GM18520 (cell line): ENCODE data around the gene FAM78B.

Experiments
- ATAC-seq: cut with Tn5 transposase; IDR thresholded peaks from one replicate; pipeline ENCODE4 v1.9.1; 2021; ENCODE audit not compliant: unreplicated experiment

The FAM78B gene

DNA sequence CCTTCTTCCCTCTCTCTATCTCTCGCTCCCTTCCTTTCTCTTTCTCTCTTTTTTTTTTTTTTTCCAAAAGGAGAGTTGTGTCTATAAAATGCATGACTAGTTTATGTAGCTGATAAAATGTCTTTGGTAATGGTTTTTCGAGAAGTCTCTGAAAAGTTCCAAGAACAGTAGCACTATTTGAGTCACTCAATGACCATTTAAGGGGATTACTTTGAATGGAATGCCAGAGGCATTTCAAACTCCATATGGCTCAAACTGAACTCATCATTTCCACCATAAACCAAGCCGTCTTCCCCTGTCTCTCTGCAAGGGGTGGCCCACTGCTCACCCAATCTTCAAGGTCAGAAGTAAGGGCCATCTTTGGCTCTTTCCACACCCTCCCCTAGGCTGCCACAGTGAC, 93.3 kb downstream of the FAM78B start:
- ATAC-seq = no peak

GRCh38 chr1:166069390-166069789, 97.4 kb downstream of the FAM78B start:
- ATAC-seq = no peak

DNA sequence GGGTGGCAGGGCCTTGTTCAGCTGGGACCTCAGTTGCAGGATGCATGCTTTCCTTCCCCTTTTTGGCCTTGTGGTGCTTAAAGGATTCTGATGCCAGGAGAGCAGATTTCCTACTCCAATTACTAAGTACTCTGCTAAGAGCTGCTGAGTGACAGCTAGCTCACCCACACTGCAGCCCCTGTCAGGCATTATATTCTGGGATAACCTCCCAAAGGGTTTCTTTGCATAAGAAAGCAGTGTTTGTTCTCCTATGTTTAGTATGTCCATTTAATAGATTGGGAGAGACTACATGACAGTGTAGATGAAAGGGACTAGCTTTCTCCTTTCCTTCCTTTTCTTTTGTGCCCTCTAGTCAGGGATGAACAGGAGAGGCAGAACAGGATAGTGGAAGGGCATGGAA, 100.7 kb downstream of the FAM78B start:
- ATAC-seq = no peak

DNA sequence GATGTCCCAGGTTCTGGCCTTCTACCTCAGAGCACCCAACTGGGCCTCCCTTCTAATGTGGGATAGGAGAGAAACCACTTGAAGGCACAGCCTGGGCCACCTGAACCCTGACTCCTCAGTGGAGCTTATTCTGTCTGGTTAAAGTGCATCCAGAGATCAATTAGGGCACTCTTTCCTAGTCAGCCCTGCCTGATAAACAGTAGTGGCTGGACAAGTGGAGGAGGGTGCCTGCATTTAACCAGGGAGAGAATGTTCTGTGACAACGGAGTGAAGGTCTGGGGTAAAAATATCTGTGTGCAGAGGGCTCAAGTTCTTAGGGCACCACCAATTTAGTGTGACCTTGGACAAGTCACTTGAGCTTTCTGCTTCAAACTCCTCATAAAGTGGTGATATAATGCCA, 101.8 kb downstream of the FAM78B start:
- ATAC-seq = no peak

DNA sequence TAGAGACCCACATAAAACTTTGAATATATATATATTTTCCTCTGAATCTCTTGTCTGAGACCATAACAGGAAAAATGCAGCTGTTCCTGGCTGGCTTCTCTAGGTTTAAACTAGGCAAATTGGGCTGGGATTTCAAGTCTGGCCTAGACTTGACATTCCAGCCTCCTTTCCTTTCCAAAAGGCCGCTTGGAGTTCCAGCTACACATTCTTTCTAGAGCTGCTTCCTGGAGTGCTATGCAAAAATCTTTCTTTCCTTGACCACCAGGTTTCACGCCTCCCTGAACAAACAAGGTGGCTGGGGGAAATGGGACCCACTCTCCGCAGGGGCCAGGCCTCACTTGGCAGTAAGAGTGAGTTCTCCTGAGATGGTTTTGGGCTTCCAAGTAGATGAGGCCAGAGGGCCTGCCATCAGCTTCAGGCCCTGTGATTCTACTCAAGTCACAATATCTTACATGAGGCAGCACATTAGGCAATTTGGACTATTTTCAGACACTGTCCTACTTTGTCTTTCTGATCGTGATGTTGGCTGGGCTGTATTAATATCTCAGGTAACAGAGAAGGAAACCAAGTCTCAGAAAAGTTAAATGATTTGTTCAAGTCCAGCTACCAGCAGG, 102.4 kb downstream of the FAM78B start:
- no peak for ATAC-seq

GRCh38 chr1:166063701-166064100, 103.1 kb downstream of the FAM78B start:
- no peak for ATAC-seq

- no peak for ATAC-seq
Measured at GRCh38 chr1:166062421-166063070, 104.3 kb downstream of the FAM78B start.

DNA sequence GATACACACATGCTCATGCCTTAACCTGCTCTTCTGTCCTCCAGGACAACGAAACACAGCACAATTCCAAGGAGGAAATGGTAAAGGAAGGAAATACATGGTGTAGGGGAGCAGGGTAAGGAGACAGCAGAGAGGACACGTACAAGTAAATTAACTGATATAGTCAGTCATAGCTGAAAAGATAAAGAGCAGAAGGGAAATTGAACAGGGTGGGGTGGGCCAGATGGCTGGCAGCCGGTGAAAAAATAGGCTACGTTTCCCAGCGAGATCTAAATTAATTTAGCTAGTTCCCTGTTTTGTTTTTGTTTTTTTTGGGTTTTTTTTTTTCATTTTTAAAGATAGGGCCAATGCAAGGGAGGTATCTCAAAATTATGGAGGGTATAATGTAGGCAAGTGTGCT, 109.2 kb downstream of the FAM78B start:
- no peak for ATAC-seq

DNA sequence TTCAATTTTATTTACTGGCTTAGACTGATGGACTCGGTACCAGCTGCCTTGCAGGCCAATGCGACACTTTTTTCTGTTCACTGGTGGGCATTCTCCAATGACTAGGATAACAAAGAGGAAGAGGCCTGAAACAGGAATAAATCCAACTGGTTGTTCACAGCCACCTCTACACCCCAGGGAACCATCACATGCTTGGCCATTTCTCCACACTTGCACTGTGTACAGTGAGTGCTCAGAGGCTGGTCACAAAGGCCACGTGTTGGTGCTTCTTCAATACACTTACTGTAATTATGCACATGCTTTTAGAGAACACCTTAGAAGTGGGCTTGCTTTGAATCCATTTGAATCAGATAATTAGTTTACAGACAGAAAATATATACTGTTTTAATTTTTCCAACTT, 113.4 kb downstream of the FAM78B start:
- no peak for ATAC-seq

DNA sequence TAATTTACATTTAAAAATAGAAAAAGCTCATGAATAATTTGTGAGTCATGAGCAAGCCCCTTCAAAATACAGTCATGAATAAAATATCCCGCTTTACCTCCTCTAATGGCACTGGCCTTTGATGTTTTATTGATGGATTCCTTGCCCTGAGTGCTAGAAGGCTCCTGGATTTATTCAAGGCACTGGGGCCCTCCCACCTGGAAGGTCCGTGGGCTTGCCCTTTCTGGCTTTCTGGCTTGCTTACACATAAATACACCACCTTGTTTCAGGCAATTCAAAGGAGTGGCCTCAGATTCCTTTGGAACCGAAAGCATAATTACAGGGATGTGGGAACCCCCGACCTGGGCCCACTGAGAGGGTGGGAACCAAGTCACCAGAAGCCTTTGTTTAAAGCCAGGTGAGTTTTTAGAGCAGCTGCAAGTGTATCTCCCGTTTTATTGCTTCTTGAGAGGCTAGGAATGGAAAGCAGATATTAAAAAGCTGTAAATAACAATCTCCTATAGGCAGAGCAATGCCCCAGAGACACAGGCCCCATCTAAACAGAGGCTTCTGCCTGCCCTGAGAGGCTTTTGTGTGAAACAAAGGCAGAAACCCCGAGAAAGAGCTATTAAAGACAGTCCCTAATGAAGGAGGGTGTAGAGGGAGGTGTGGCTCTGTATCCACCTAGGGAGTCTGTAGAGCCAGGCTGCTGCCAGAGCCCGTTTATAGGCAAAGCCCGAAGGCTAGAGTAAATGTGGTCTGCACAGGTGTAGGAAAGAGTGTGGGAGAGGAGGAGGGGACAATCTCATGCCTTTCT, 126.4 kb downstream of the FAM78B start:
- ATAC-seq = no peak

DNA sequence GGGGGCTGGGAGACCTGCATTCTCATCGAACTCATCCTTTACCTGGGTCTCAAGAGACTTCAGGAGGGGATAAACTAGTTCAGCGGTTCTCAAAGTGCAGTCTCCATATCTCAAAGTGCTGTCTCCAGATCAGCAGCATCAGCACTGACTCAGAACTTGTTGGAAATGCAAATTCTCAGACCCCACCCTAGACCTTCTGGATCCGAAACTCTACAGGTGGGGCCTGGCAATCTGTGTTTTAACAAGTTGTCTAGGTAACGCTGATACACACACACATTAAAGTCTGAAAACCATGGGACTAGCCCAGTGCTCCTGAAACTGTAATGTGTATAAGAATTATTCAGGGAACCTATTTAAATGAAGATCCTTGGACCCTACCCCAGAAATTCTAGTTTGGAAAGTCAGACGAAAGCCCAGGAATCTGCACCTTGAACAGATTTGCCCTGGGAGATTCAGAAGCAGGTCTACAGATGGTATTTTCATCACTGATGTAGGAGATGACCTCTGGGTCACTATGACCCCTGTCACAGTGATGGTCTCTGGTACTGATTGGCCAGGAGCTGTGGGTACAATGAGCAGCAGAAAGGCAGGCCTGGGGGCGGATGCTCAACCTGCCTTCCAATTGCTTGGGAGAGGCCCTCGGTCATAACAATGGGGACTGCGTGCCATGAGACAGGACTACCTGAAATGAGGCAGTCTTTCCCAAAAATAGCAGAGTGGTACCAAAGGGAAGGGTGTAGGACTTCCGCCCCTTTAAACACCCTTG, 127.2 kb downstream of the FAM78B start:
- ATAC-seq = no peak

DNA sequence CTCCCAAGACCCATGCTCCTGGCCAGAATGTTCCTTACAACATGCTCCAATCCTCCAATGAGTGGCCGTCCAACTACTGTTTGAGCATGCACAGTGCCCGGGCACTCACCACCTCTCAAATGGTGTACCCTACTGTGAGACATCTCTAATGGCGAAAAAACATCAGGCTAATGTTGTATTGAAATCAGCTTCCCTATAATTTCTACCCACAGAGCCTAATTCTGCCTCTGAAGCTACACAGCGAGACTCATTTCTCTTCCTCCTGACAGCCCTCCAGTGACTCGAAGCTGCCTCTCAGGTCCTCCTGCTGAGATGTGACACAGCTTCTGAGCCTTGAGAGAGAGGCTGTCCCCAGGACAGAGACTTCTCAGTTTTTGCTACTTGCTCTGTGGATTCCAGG, 130.7 kb downstream of the FAM78B start:
- no peak for ATAC-seq

- ATAC-seq = no peak
Measured at GRCh38 chr1:166032572-166033371, 134.0 kb downstream of the FAM78B start.

GRCh38 chr1:166031932-166032571, 134.7 kb downstream of the FAM78B start:
- no peak for ATAC-seq

GRCh38 chr1:166029196-166029945, 137.4 kb downstream of the FAM78B start:
- ATAC-seq = no peak

DNA sequence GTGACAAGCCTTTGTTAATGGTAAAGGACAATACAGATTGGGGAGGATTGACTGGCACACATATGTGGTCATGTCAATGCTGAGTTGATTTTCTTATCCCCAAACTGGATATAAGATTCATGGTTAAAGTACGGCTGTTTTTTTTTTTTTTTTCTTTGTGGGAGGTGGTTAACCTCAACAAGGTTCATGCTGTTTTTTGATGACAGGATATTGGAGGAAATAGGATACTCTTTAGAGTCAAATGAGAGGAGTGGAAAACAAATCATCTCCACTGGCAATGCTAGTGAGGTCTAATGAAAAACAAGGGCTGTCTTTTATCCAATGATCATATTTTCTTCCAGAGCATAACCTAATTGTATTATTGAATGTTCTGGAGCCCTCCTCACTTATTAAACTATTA, 140.2 kb downstream of the FAM78B start:
- ATAC-seq = no peak

GRCh38 chr1:166026143-166026542, 140.7 kb downstream of the FAM78B start:
- no peak for ATAC-seq

DNA sequence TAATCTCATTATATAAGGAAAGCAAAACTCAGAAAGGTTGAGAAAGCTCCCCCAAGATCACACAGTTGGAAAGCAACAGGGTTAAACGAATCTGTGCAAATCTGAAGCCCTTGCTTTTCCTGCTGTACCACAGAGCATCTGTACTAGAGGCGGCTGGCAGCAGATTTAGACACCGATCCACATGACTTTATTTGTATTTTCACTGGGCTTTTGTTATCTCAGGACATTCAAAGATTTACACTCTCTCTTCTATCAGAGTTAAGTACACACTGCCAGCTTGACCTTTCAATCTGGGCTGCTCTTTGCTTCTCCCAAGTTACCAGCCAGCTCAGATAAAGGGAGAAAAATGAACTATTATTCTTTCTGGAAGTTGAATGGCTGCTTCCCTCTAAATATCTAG, 146.6 kb downstream of the FAM78B start:
- no peak for ATAC-seq
